GM18499 (cell line): Measurements from ENCODE around the gene AKR1C1.
"Not testable (repeated sequence)": the region's sequence is repeated elsewhere in the genome, so short reads cannot be mapped to it uniquely, and the experiment has no call there.

Source experiments
- ATAC-seq: cut with Tn5 transposase; IDR thresholded peaks from one replicate; pipeline ENCODE4 v1.9.1; 2021; ENCODE audit warnings: moderate number of reproducible peaks; ENCODE audit not compliant: insufficient read depth, unreplicated experiment

AKR1C1 gene

DNA sequence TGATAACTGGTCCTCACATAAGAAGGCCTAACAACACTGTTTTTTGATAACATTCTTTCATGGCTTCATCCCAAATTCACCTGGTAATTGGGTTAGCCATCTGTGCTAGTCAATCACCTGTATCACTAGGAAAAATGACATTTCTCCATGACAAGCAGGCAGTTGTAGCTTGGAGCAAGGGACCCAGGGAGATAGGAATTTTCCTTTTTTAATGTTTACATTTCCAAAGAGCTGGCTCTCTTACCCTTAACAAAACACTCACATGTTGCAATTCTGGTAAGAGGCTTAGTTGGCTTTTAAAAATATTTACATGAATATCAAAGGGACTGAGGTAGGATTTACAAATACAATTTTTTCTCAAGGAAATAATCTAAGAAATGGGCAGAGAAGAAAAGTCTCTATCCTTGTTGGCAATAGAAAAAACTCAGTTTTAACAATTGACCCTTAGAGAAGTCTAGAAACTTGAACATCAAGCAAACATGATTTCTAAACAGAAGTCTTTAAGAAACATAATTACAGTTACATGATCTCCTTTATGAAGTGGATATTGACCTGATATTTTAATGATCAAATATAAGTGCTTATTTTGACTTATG lies 16.1 kb upstream of the AKR1C1 start:
- ATAC-seq, result no peak

DNA sequence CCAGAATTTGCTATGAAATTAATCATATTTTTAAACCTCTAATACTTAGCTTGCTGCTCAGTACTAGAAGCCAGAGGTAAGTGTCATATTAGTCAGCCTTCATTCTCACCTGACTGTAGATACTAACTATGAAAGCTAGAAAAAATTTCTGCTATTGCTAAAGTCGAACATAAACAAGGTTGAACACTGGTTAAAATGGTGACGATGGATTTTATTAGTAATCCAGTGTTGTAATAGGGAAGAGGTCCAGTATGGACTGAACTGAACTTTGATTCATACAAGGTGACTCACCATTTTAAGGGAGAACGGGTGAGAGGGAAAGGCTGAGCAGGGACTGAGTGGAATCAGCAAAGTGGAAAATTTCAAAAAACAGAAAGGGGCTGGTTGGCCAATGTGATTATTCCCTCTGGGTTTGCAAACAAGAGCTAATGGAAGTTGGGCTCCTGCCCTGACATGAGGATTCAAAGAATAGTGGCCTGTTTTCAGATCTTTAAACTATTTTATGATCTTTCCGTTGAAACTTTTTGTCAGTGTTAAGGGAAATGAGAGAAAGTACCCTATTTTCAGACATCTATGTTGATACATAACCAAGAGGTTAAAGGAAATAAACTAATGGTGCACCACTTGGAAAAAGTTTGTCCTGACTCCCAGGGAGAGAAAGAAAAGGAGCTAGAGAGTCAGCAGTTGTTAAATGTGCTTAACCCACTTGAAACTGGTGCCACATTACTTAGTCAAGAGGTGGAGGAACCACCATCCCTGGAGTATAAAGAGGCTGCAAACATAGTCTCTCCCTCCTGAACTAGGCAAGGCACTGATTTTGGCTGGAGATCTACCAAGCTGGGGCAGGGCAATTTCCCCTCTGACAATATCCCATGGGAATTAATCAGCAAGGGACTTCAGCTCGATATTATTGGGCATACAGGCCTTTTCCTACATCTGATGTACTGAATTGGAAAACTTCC lies 15.3 kb upstream of the AKR1C1 start:
- no peak for ATAC-seq

DNA sequence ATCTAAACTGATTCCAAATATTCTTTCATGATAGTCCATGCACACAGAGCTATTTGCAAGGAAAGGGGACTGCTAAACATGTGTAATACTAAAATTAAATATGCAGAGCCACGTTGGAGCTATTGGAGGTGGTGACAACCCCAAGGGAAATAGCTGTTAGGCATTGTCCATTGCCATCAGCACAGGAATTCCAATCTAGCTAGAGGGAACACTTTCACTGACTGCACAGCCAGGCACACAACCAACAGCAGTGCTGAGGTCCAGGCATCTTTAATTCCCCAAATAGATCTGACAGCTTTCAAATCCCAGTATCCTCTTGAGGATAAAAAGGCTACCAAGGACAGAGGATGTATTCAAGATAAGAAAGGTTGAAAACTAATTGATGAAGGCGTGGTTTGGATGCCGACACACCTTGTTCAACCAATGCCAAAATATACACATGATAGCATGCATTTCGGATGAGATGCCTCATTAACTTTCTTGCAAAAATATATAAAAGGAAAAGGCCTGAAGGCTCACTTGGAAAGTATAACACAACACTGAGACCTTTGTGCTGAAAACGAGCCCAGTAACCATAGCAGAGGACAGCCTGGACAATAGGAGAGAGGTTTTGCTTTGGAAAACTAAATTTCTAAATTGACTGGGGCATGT lies 11.6 kb upstream of the AKR1C1 start:
- ATAC-seq, result not testable (repeated sequence)

DNA sequence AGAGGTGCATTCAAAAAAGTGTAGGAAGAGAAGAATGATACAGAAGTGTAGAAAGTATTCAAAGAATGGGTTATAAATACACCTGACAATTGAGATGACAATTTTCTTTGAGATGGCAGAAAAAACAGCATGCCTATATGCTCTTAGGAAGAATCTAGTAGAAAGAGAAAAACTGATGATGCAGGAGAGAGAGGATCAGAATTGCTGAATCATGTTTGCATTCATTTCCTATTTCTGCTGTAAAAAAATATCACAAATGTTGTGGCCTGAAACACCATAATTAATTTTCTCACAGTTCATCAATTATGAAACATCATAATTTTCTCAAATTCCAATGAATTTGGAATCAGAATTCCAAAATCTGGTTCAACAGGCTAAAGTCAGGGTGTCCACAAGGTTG lies 9.8 kb upstream of the AKR1C1 start:
- ATAC-seq, result no peak

DNA sequence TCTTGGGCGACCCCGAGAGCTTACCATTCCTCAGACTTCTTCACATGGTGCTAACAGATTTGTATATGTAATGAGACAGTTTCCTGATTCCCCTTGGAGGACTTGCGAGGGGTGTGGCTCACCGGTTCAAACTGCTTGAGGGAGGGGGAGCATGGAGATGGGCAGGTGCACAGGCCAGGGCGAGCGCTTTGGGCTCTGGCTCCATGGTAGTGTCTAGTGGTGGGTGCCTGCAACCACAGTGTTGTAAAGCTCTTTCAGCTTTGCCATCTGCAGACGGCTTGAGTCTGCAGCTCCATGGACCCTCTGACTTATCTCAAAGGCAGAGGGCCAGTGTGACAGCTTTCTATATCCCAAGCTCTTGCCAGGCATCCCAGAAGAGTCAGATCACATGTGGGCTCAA lies 7.1 kb upstream of the AKR1C1 start:
- ATAC-seq, result not testable (repeated sequence)

DNA sequence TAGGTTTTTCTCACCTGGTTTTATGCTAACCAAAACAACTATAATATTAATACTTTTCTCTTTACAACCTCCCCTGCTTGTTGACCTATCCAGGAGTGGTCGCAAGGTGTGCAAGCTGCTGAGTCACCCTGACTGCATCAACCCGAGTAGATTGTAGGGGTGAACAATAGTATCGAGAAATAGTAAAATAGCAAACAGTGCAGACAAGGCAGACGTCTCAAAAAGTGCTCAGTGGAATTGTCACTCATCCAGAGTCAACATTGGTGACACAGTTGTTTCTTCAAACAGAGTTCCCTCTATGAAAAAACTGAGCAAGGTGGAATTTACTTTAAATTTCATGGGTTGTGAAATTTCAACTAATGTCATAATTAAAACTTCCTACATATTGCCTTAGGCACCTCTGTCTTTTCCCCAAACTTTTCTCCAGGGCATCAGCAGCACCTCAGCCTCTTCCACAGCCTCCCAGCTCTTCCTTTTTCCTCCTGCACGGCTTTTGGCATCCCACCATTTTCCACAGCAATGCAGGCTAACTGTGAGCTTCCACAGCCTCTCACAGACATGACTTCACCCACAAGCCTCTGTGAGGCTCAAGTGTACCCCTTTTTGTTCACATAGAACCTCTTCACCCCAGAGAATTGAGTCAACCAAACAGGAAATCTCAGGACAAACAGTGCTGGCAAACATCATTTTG lies 6.1 kb upstream of the AKR1C1 start:
- not testable (repeated sequence) for ATAC-seq

DNA sequence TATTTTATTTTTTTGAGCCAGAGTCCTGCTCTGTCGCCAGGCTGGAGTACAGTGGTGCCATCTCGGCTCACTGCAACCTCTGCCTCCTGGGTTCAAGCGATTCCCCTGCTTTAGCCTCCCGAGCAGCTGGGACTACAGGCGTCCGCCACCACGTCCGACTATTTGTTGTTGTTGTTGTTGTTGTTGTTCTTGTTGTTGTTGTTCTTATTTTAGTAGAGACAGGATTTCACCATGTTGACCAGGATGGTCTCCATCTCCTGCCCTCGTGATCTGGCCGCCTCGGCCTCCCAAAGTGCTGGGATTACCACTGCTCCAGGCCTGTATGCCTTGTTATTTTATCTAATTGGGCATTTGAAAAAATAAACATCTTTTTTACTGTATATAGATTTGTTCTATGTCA lies 1.7 kb upstream of the AKR1C1 start:
- ATAC-seq, result not testable (repeated sequence)

DNA sequence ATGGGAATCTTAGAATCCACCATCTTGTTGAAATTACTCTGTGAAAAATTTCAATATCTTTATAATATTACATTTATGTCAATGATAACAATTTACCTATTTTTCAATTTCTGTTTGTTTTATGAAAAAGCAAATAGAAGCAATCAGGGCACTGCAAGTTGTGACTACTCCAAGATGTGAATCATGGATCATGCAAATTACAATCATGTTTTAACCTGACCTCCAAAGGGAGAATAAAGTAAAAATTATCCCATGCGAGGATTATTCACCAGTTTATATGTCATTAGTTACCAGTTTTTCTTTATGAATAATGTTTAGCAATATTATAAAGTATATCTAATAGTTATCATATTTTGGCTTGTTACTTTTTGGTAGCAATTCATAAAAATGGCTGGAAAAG lies 907 bp upstream of the AKR1C1 start:
- ATAC-seq, result not testable (repeated sequence)

DNA sequence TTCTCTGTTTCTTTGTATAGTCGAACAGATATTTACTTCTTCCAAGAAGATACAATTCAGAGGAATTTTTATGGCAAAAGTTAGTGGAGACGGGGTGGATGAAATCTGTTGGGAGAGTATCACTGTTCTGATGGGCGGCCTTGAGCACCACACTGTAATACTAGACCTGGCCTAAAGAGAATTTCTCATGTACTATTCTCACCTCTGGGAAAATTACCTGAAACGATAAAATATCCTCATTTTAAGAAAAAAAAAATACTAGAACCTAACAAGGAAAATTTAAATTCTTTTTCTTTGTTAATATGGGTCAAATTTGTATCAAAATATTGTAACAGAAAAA lies 570 bp downstream of the AKR1C1 start:
- ATAC-seq, result not testable (repeated sequence)

DNA sequence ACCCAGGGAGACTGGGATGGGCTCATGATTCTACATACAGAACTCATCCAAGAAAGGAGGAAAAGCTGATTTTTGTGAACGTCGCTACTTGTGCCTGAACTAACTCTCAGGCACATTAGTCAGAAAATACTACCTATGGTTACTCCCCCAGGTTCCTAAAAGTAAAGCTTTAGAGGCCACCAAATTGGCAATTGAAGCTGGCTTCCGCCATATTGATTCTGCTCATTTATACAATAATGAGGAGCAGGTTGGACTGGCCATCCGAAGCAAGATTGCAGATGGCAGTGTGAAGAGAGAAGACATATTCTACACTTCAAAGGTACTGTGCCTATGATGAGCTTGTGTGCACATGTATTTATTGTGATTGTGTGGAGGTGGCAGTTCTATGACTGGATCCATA lies 2.5 kb downstream of the AKR1C1 start:
- not testable (repeated sequence) for ATAC-seq

DNA sequence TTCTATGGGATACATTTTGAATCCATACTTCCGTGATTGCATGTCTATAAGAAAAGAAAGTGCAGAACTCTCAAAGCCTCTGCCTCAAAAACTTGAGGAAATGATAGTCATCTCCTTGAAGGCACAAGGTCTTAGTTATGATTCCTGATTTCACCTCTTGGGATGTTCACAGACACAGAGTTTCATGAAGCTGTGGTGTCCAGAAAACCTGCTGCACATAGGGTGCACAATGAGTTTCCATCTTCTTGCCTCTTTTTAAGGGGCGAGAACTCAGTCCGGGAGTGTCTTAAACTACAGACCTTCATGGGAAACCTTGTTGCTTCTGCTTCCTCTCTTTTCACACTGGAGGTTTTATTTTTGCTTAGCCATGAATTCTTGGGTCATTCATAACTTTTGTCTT lies 4.0 kb downstream of the AKR1C1 start:
- not testable (repeated sequence) for ATAC-seq

DNA sequence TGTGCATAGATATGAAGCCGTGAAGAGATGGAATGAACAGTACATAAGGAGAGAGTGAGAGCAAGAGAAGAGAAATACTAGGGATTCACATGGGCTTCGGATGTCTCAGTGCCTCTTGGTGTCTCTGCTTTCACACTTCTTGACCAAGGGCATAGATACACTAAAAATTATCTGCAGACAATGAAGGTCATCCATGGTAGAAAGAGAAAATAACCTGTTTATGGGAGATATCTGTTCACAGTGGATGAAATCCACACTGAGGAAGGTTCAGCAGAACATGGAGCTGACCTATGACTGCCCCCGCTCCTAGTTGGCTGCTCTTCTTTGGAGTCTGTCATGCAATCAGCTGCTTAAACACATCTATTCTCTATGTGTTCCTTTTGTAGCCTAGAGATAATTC lies 6.1 kb downstream of the AKR1C1 start:
- ATAC-seq, result not testable (repeated sequence)

DNA sequence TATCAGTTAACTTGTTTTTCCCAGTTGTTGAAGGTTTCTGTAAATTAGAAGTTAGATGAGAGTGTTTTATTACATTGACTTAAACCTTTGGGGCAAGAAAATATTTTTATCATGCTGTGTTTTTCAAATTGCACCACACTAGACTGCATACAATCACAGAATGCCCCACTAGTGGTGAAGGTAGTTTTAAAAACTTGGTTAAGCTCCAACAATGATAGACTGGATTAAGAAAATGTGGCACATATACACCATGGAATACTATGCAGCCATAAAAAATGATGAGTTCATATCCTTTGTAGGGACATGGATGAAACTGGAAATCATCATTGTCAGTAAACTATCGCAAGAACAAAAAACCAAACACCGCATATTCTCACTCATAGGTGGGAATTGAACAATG lies 7.1 kb downstream of the AKR1C1 start:
- not testable (repeated sequence) for ATAC-seq

DNA sequence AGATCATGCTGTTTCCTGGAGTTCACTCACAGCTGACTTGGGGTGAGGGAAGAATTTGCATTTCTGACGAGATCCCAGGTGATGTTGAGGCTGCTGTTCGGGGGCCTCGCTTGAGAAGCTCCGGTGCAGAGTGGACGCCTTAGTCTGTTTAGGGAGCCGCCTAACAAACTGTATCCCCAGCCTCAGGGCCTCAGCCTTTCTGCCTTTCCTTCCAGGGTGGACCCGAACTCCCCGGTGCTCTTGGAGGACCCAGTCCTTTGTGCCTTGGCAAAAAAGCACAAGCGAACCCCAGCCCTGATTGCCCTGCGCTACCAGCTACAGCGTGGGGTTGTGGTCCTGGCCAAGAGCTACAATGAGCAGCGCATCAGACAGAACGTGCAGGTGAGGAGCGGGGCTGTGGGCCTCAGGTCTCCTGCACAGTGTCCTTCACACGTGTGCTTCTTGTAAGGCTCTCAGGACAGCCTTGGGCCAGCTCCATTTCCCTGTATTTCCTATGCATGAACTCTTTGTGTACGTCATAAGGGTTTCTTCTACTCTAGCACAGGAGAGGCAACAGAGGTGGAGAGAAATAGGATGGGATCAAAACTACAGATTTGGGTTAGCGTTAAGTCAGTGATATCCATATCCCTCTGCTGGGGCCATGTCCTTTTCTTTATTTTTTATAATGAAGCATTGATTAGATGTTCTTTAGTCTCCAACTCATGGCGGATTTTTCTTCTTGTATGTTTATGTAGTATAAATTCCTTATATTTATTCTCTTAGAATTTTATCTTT lies 9.3 kb downstream of the AKR1C1 start:
- not testable (repeated sequence) for ATAC-seq

DNA sequence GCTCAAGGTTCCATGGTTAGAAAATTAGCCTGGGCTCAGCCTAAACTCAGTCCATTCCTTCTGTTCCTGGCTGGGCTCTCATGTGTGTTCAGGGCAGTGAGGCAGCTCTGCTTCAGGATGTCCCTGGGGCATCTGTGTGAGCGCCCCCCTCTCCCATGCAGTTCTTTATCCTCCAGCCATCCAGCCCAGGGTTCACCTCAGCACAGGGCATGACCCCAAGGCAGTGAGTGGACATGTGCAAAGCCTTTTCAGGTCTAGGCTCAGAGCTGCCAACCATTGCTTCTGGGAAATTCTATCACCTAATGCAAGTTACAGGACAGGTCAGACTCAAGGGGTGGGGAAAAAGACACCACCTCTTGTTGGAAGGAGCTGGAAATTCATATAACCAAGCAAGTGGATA lies 10.1 kb downstream of the AKR1C1 start:
- not testable (repeated sequence) for ATAC-seq

DNA sequence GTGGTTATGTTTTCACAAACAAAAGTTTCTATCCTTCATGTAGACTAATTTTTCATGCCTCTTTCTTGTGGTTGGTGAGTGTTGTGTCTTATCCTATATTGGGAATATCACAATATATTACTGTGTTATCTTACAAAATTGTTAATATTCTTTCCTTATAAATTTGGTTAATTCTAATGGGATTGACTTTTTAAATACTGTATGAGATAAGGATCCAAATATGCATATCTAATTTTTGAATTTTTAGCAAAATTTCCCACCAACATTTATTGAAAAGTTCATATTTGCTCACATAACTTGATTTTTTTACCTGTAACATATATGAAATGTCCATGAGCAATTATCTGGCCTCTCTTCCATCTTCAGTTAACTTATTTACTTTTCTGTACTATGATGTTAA lies 11.2 kb downstream of the AKR1C1 start:
- ATAC-seq, result not testable (repeated sequence)

DNA sequence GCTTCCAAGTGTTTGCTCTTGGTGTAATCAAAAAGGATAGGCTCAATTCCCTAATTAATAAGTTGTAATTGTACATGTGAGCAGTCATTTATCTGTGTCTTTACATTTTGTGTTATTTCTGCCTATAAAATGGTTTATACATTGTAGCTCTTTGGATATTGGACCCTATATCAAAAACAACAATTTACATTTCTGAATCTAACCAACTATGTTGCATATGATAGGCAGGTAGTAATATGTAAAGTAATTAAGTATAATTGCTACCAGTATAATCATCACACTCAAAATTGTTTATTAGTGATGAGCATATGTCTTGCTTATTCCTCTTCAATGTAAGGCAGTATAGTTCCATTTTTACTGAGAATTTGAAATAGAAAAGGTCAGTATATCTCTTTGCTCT lies 13.8 kb downstream of the AKR1C1 start:
- ATAC-seq, result no peak

DNA sequence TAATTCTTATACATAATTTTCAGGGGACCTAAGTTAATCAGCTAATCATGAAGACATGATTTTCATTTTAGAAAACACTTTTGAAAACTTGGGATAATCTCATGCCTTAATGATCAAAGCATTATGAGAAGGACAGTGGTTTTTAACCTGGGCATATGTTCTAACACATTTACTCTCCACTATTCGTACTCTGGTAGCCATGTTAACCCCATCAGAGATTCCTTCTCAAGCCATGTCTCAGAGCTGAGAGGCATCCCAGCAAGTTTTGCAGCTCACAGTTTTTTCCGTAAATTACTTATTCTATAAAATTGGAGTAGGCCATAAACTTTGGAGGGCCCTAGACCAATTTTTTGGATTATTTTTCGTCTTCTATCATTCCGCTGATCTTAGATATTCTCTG lies 15.7 kb downstream of the AKR1C1 start:
- ATAC-seq, result no peak

DNA sequence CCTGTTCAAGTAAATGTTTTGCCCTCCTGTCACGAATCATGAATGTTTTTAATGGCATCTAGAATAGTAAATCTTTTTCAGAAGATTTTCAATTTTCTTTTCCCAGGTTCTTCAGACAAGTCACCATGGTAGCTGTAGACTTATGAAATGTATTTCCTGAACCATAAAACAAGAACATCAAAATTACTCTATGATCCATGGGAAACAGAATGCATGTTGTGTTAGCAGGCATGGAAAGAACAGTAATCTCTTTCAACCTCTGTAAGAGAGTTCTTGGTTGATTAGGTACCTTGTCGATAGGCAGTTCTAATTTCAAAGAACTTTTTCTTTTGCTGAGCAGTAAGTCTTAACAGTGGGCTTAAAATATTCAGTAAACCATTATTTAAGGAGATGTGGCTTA lies 17.6 kb downstream of the AKR1C1 start:
- no peak for ATAC-seq
